Measurements from ENCODE around the gene CHST11.
A peak's percentile ranks its signal among the peaks of the same experiment; 100 is the strongest.

The CHST11 gene

GRCh38 chr12:104486943-104487819, 30.4 kb downstream of the CHST11 start (continued):
- no peak for TF ChIP-seq ZNF280C (tag by site-specific recombination; IDR thresholded peaks at IDR 0.05)

GRCh38 chr12:104488374-104488773, 31.6 kb downstream of the CHST11 start:
- ChIA-PET POLR2A (no interaction called here), CTCF (interaction anchor here (0.7 kb wide), 1 partner anchor 104 kb away, joined by 3 read pairs; no protein-coding TSS in a partner anchor)
- Histone ChIP-seq H3K4me3 (ENCODE audit: low read depth, low read length) (no peak overlapping the region), H3K36me3 (ENCODE audit: control insufficient read depth in 2 of 2, insufficient read depth in 1 of 2, low read length in 2 of 2) (no peaks in the 10 kb centered on the region), H3K27ac (ENCODE audit: extremely low read depth, low read depth, low read length) (no peak overlapping the region), H3K4me1 (ENCODE audit: control insufficient read depth, insufficient read depth, low read length) (no peaks in the 10 kb centered on the region), H3K9me3 (ENCODE audit: control insufficient read depth, insufficient read depth, low read depth, low read length) (no peaks in the 10 kb centered on the region)
- TF ChIP-seq ZFP37 (tag by site-specific recombination; IDR thresholded peaks at IDR 0.05) (no peak), ZNF521 (tag by site-specific recombination; IDR thresholded peaks at IDR 0.05) (no peak), ZNF629 (tag by site-specific recombination; IDR thresholded peaks at IDR 0.05) (no peak), ZNF777 (tag by site-specific recombination; IDR thresholded peaks at IDR 0.05; ENCODE audit: borderline replicate concordance) (0 out of 2 replicates have a peak, but pooled peaks have one; percentile 15), BCL11B (tag by site-specific recombination; IDR thresholded peaks at IDR 0.05; ENCODE audit: low read depth) (no peak), PRDM10 (tag by site-specific recombination; IDR thresholded peaks at IDR 0.05) (no peak), ZNF37A (tag by site-specific recombination; IDR thresholded peaks at IDR 0.05) (no peak), ZNF426 (tag by site-specific recombination; IDR thresholded peaks at IDR 0.05) (no peak), ZBTB10 (tag by site-specific recombination; IDR thresholded peaks at IDR 0.05) (no peak), ZNF16 (tag by site-specific recombination; IDR thresholded peaks at IDR 0.05; ENCODE audit: low read depth) (no peak), ZNF654 (tag by site-specific recombination; IDR thresholded peaks at IDR 0.05; ENCODE audit: low read depth) (no peak), WT1 (tag by site-specific recombination; IDR thresholded peaks at IDR 0.05) (no peak), ZNF324 (tag by site-specific recombination; IDR thresholded peaks at IDR 0.05) (no peak), ZNF670 (tag by site-specific recombination; IDR thresholded peaks at IDR 0.05; ENCODE audit: low read depth) (no peak), ZNF747 (tag by site-specific recombination; IDR thresholded peaks at IDR 0.05) (no peak), PBX3 (CRISPR knock-in tag; IDR thresholded peaks at IDR 0.05) (no peak), ZBTB11 (tag by site-specific recombination; conservative IDR thresholded peaks at IDR 0.05; ENCODE audit: low read depth) (no peak), SALL2 (tag by site-specific recombination; IDR thresholded peaks at IDR 0.05; ENCODE audit: borderline replicate concordance) (peak; percentile 39; the same call in 1 of the 2 replicates), ZNF561 (tag by site-specific recombination; IDR thresholded peaks at IDR 0.05; ENCODE audit: borderline replicate concordance) (no peak), ZNF785 (tag by site-specific recombination; IDR thresholded peaks at IDR 0.05) (peak; percentile 21; the same call in 1 of the 2 replicates), ZNF776 (tag by site-specific recombination; IDR thresholded peaks at IDR 0.05; ENCODE audit: borderline replicate concordance) (no peak)

All from HEK293 (cell line).